NAMALWA (cell line): ENCODE measurements around the gene ZC3H18.
"Not testable (repeated sequence)": the region's sequence is repeated elsewhere in the genome, so short reads cannot be mapped to it uniquely, and the experiment has no call there.

Source experiments
- DNase-seq: peaks from one replicate; pipeline ENCODE4 v3.0.0-alpha.2; 2015; ENCODE audit warnings: low spot score

Gene ZC3H18

GRCh38 chr16:88654363-88655052 is 84.3 kb downstream of the ZC3H18 start:
- DNase-seq: no peak

GRCh38 chr16:88655053-88655732 is 85.0 kb downstream of the ZC3H18 start:
- DNase-seq: no peak

GRCh38 chr16:88655733-88656281 is 85.6 kb downstream of the ZC3H18 start:
- DNase-seq: no peak

- DNase-seq: no peak
These were observed 86.2 kb downstream of the ZC3H18 start for GRCh38 chr16:88656291-88656980.

- DNase-seq: no peak
These were observed 87.2 kb downstream of the ZC3H18 start for GRCh38 chr16:88657371-88657770.

- no peak for DNase-seq
These were observed 88.5 kb downstream of the ZC3H18 start for GRCh38 chr16:88658714-88659113.

- no peak for DNase-seq
These were observed 89.0 kb downstream of the ZC3H18 start for GRCh38 chr16:88659160-88659559.

- DNase-seq: no peak
These were observed 91.3 kb downstream of the ZC3H18 start for GRCh38 chr16:88661468-88661867.

- DNase-seq: no peak
These were observed 92.1 kb downstream of the ZC3H18 start for GRCh38 chr16:88662222-88662842.

GRCh38 chr16:88662843-88663606 is 92.8 kb downstream of the ZC3H18 start, which contains the start of gene MVD:
Gene MVD, minus strand, starts transcription at chr16:88663091. Its CDS starts 11 bp downstream, at chr16:88663080.
- peak; percentile 98 for DNase-seq

GRCh38 chr16:88665148-88665547 is 94.9 kb downstream of the ZC3H18 start:
- peak; percentile 84 for DNase-seq

GRCh38 chr16:88665570-88665969 is 95.4 kb downstream of the ZC3H18 start:
- DNase-seq: no peak

GRCh38 chr16:88667461-88667860 is 97.3 kb downstream of the ZC3H18 start:
- no peak for DNase-seq

GRCh38 chr16:88669493-88669892 is 99.3 kb downstream of the ZC3H18 start:
- DNase-seq: not testable (repeated sequence)

GRCh38 chr16:88669980-88670379 is 99.8 kb downstream of the ZC3H18 start:
- DNase-seq: no peak

GRCh38 chr16:88671806-88672205 is 101.6 kb downstream of the ZC3H18 start:
- no peak for DNase-seq

GRCh38 chr16:88672776-88673175 is 102.6 kb downstream of the ZC3H18 start:
- no peak for DNase-seq

GRCh38 chr16:88673716-88674379 is 103.6 kb downstream of the ZC3H18 start:
- no peak for DNase-seq

- DNase-seq: no peak
These were observed 106.5 kb downstream of the ZC3H18 start for GRCh38 chr16:88676502-88677242.

GRCh38 chr16:88677721-88678120 is 107.5 kb downstream of the ZC3H18 start:
- no peak for DNase-seq
